Loucy (cell line): ENCODE data around the gene GPC5.

Experiments
- EZH2phosphoT487 ChIP-seq: fragments of 200-600 bp; IDR thresholded peaks from 2 replicates; pipeline ENCODE4 v1.6.1; 2018; ENCODE audit warnings: antibody characterized with exemption, mild to moderate bottlenecking, moderate library complexity, borderline replicate concordance
- TF ChIP-seq, protein P1 (sequence below): fragments of 200-600 bp; sonication (generic); conservative IDR thresholded peaks from 2 replicates; pipeline ENCODE4 v1.5.1; 2014; ENCODE audit warnings: mild to moderate bottlenecking, antibody characterized with exemption, low read length

GRCh38 chr13:92530364-92530763 lies 1131.9 kb downstream of the GPC5 start:
- TF ChIP-seq, protein P1, sequence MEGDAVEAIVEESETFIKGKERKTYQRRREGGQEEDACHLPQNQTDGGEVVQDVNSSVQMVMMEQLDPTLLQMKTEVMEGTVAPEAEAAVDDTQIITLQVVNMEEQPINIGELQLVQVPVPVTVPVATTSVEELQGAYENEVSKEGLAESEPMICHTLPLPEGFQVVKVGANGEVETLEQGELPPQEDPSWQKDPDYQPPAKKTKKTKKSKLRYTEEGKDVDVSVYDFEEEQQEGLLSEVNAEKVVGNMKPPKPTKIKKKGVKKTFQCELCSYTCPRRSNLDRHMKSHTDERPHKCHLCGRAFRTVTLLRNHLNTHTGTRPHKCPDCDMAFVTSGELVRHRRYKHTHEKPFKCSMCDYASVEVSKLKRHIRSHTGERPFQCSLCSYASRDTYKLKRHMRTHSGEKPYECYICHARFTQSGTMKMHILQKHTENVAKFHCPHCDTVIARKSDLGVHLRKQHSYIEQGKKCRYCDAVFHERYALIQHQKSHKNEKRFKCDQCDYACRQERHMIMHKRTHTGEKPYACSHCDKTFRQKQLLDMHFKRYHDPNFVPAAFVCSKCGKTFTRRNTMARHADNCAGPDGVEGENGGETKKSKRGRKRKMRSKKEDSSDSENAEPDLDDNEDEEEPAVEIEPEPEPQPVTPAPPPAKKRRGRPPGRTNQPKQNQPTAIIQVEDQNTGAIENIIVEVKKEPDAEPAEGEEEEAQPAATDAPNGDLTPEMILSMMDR: no peak
- TF ChIP-seq EZH2phosphoT487: no peak
